H9 (cell line): ENCODE results near the gene TTLL3. TPM values are rescaled to one million over a fixed set of nuclear protein-coding genes. Genes with fewer than 3 reads are reported as not detected.
A peak's percentile ranks its signal among the peaks of the same experiment; 100 is the strongest.

Experiments used
- DNase-seq: peaks from one replicate; pipeline ENCODE4 v3.0.0-alpha.2; 2017
- H2AFZ ChIP-seq: one replicate; pipeline ENCODE4 v1.6.1; 2013; ENCODE audit warnings: mild to moderate bottlenecking, low read length, control low read depth, moderate library complexity
- H2AK5ac ChIP-seq: 2 replicates; pipeline ENCODE4 v1.6.1; 2013; ENCODE audit warnings: low read length, control low read depth, mixed read lengths; ENCODE audit not compliant: insufficient read length
- H2BK120ac ChIP-seq: one replicate; pipeline ENCODE4 v1.6.1; 2013; ENCODE audit warnings: low read depth, mild to moderate bottlenecking, low read length, control low read depth, inconsistent platforms; ENCODE audit not compliant: poor library complexity, severe bottlenecking
- H2BK12ac ChIP-seq: 2 replicates; pipeline ENCODE4 v1.6.1; 2013; ENCODE audit warnings: low read length, control low read depth, mixed read lengths, low read depth; ENCODE audit not compliant: insufficient read length
- H2BK15ac ChIP-seq: 2 replicates; pipeline ENCODE4 v1.6.1; 2013; ENCODE audit warnings: low read depth, low read length, control low read depth
- H2BK20ac ChIP-seq: one replicate; pipeline ENCODE4 v1.6.1; 2013; ENCODE audit warnings: low read depth, mild to moderate bottlenecking, low read length, control low read depth, inconsistent platforms; ENCODE audit not compliant: poor library complexity, severe bottlenecking
- H2BK5ac ChIP-seq: 2 replicates; pipeline ENCODE4 v1.6.1; 2013; ENCODE audit warnings: low read length, control low read depth, mixed read lengths; ENCODE audit not compliant: insufficient read length
- H3K14ac ChIP-seq: 2 replicates; pipeline ENCODE4 v1.6.1; 2013; ENCODE audit warnings: low read length, control low read depth; ENCODE audit not compliant: insufficient read depth
- H3K18ac ChIP-seq: 2 replicates; pipeline ENCODE4 v1.6.1; 2013; ENCODE audit warnings: low read depth, mild to moderate bottlenecking, mixed read lengths, low read length, control low read depth; ENCODE audit not compliant: insufficient read length
- H3K23ac ChIP-seq: 2 replicates; pipeline ENCODE4 v1.6.1; 2013; ENCODE audit warnings: low read length, control low read depth, mixed read lengths, low read depth; ENCODE audit not compliant: insufficient read length
- H3K23me2 ChIP-seq: 2 replicates; pipeline ENCODE4 v1.6.1; 2013; ENCODE audit warnings: low read depth, mild to moderate bottlenecking, mixed read lengths, low read length, control low read depth; ENCODE audit not compliant: insufficient read length, poor library complexity, severe bottlenecking
- H3K27ac ChIP-seq: 2 replicates; pipeline ENCODE4 v1.5.1; 2013; ENCODE audit warnings: low read length, control low read depth, mixed read lengths, low read depth; ENCODE audit not compliant: insufficient read length
- H3K27me3 ChIP-seq: 2 replicates; pipeline ENCODE4 v1.6.1; 2013; ENCODE audit warnings: low read length, control low read depth, inconsistent platforms; ENCODE audit not compliant: insufficient read depth
- H3K4ac ChIP-seq: 2 replicates; pipeline ENCODE4 v1.6.1; 2013; ENCODE audit warnings: low read depth, mild to moderate bottlenecking, control low read depth, inconsistent platforms, low read length, moderate library complexity
- H3K4me1 ChIP-seq: 2 replicates; pipeline ENCODE4 v1.6.1; 2013; ENCODE audit warnings: low read length, control low read depth, inconsistent platforms; ENCODE audit not compliant: insufficient read depth
- H3K4me2 ChIP-seq: 2 replicates; pipeline ENCODE4 v1.6.1; 2013; ENCODE audit warnings: low read length, control low read depth, mixed read lengths; ENCODE audit not compliant: insufficient read length, insufficient read depth
- H3K56ac ChIP-seq: 2 replicates; pipeline ENCODE4 v1.6.1; 2013; ENCODE audit warnings: low read depth, mild to moderate bottlenecking, mixed read lengths, low read length, control low read depth; ENCODE audit not compliant: insufficient read length
- H3K79me1 ChIP-seq: 2 replicates; pipeline ENCODE4 v1.6.1; 2013; ENCODE audit warnings: low read depth, mild to moderate bottlenecking, moderate library complexity, low read length, control low read depth, inconsistent platforms; ENCODE audit not compliant: insufficient read depth, poor library complexity, severe bottlenecking
- H3K79me2 ChIP-seq: 2 replicates; pipeline ENCODE4 v1.6.1; 2013; ENCODE audit warnings: low read length, control low read depth, inconsistent platforms; ENCODE audit not compliant: insufficient read depth
- H3K9ac ChIP-seq: 2 replicates; pipeline ENCODE4 v1.6.1; 2013; ENCODE audit warnings: low read length, control low read depth, mixed read lengths; ENCODE audit not compliant: insufficient read length; ENCODE audit errors: extremely low read depth
- H3K9me3 ChIP-seq: one replicate; pipeline ENCODE4 v1.6.1; 2013; ENCODE audit warnings: low read depth, low read length, inconsistent platforms; ENCODE audit not compliant: control insufficient read depth
- H3T11ph ChIP-seq: one replicate; pipeline ENCODE4 v1.6.1; 2013; ENCODE audit warnings: mild to moderate bottlenecking, low read length, control low read depth, inconsistent platforms
- H4K20me1 ChIP-seq: one replicate; pipeline ENCODE4 v1.6.1; 2013; ENCODE audit not compliant: control insufficient read depth, insufficient read length, insufficient read depth
- H4K5ac ChIP-seq: 2 replicates; pipeline ENCODE4 v1.6.1; 2013; ENCODE audit warnings: low read depth, mild to moderate bottlenecking, mixed read lengths, low read length, control low read depth; ENCODE audit not compliant: insufficient read length
- H4K8ac ChIP-seq: replicated peaks from 2 replicates; pipeline ENCODE4 v1.6.1; 2013; ENCODE audit warnings: low read length, control low read depth, mixed read lengths, low read depth; ENCODE audit not compliant: insufficient read length
- H4K91ac ChIP-seq: 2 replicates; pipeline ENCODE4 v1.6.1; 2013; ENCODE audit warnings: low read depth, mild to moderate bottlenecking, moderate library complexity, mixed read lengths, low read length, control low read depth; ENCODE audit not compliant: insufficient read length
- H3K27ac Mint-ChIP-seq, 3 experiments: 2 replicates in 2 of 3; 3 replicates in 1 of 3; pipeline ENCODE4 v1.8.0; 2020 to 2021; ENCODE audit warnings: mixed read lengths in 3 of 3, mild to moderate bottlenecking in 1 of 3, moderate library complexity in 1 of 3
- H3K27me3 Mint-ChIP-seq: 2 replicates; pipeline ENCODE4 v1.8.0; 2021; ENCODE audit warnings: low read depth, mild to moderate bottlenecking, moderate library complexity, mixed read lengths
- H3K36me3 Mint-ChIP-seq, 3 experiments: 2 replicates in 2 of 3; 3 replicates in 1 of 3; pipeline ENCODE4 v1.8.0; 2020 to 2021; ENCODE audit warnings: low read depth in 3 of 3, mixed read lengths in 3 of 3; ENCODE audit not compliant: insufficient read depth in 1 of 3
- H3K4me1 Mint-ChIP-seq, 2 experiments: 2 replicates each; pipeline ENCODE4 v1.8.0; 2020; ENCODE audit warnings: mixed read lengths in 2 of 2
- H3K4me3 Mint-ChIP-seq, 2 experiments: 2 replicates in 1 of 2; 3 replicates in 1 of 2; pipeline ENCODE4 v1.8.0; 2020 to 2021; ENCODE audit warnings: mild to moderate bottlenecking in 2 of 2, mixed read lengths in 2 of 2, moderate library complexity in 1 of 2
- H3K9me3 Mint-ChIP-seq, 2 experiments: 2 replicates in 1 of 2; 3 replicates in 1 of 2; pipeline ENCODE4 v1.8.0; 2020; ENCODE audit warnings: mild to moderate bottlenecking in 2 of 2, mixed read lengths in 2 of 2, moderate library complexity in 1 of 2
- CTCF ChIP-seq: fragments of 200-600 bp; sonication (generic); conservative IDR thresholded peaks from 3 replicates; pipeline ENCODE4 v1.8.0; 2021; ENCODE audit warnings: antibody characterized with exemption, mild to moderate bottlenecking
- WGBS: extraction: QIAGEN DNeasy Blood & Tissue Kit; methylation state at CpG from one replicate; pipeline ENCODE4 v1.1.7; 2013; ENCODE audit warnings: missing lambda C conversion rate, low lambda C conversion rate, mixed read lengths; ENCODE audit not compliant: insufficient read length; ENCODE audit errors: extremely low coverage; 5-methylcytosine and 5-hydroxymethylcytosine counted together
- total RNA-seq: library from RNA; stranded (reverse); gene quantifications from 2 replicates; pipeline ENCODE4 v1.2.1, GENCODE V29; 2021

Gene TTLL3
- total RNA-seq, 1 experiment from 2014 or later, result 14.4 TPM

DNA sequence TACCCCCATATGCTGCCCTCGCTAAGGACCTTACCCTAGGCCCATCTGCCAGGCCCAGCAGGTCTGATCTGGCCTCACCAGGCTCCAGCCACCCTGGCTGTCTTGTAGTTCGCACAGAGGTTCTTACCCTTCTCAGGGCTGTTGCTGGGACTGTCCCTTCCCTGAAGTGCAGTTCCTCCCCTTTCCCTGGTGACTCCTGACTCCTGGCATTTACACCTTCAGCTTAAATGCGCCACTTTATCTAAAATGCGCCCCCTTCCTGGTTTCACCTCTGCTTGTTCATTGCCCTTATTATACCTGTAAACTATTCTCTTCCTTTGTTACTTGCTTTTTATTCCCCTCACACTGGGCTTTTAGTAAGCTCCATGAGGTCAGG lies 835 bp upstream of the TTLL3 start:
- no peak overlapping the region for H3K27ac ChIP-seq
- no peak overlapping the region for H2AFZ ChIP-seq
- no CpG with 5 or more reads among the region's 4 CpGs for WGBS

More for the DNA sequence above, 835 bp upstream of the TTLL3 start:
- H2BK12ac ChIP-seq, result no peak overlapping the region
- no peaks in the 10 kb centered on the region for H3K79me2 ChIP-seq
- DNase-seq, result peak; percentile 43
- no peak overlapping the region for H4K8ac ChIP-seq
- no peak overlapping the region for H2AK5ac ChIP-seq
- H4K20me1 ChIP-seq, result no peaks in the 10 kb centered on the region
- Mint-ChIP-seq H3K4me3 (peak overlapping the region; percentile 71 to 82), H3K27ac (peak overlapping the region in 2 of 3 experiments; percentile 56 to 86; a peak in 4 of 7 replicates), H3K9me3 (no peaks in the 10 kb centered on the region), H3K4me1 (peaks cover 20 to 23% of the 10 kb centered on the region in 2 experiments), H3K36me3 (peaks cover 12 to 30% (median 24%) of the 10 kb centered on the region in 3 experiments; a peak in 6 of 7 replicates), H3K27me3 (peaks cover 16% of the 10 kb centered on the region)
- no peaks in the 10 kb centered on the region for H3K79me1 ChIP-seq
- H2BK5ac ChIP-seq, result no peak overlapping the region
- no peak overlapping the region for H3K23ac ChIP-seq
- H3K4me1 ChIP-seq, result no peaks in the 10 kb centered on the region
- no peak overlapping the region for H3K9ac ChIP-seq
- H2BK20ac ChIP-seq, result no peak overlapping the region
- peak overlapping the region; percentile 70 for H3K4me2 ChIP-seq
- H3K27me3 ChIP-seq, result no peaks in the 10 kb centered on the region
- H3K23me2 ChIP-seq, result peaks cover 7% of the 10 kb centered on the region
- H3K4ac ChIP-seq, result no peak overlapping the region
- no peak overlapping the region for H3K56ac ChIP-seq
- H3K14ac ChIP-seq, result no peak overlapping the region
- no peaks in the 10 kb centered on the region for H3K9me3 ChIP-seq
- H3T11ph ChIP-seq, result no peak overlapping the region
- TF ChIP-seq CTCF, result no peak
- H3K18ac ChIP-seq, result no peak overlapping the region
- no peak overlapping the region for H2BK120ac ChIP-seq
- H2BK15ac ChIP-seq, result no peak overlapping the region
- no peak overlapping the region for H4K5ac ChIP-seq
- H4K91ac ChIP-seq, result no peak overlapping the region
